GM23338 (cell line): ENCODE results near the gene WAPL. TPM values are rescaled to one million over a fixed set of nuclear protein-coding genes. Genes with fewer than 3 reads are reported as not detected.

ENCODE experiments used
- ATAC-seq: fragments of 200-7000 bp; cut with Tn5 transposase; 3 replicates; pipeline ENCODE4 v1.9.1; 2020
- DNase-seq: peaks from one replicate; pipeline ENCODE4 v3.0.0-alpha.2; 2015; ENCODE audit warnings: low spot score
- H2AFZ ChIP-seq: fragments of 200-600 bp; sonication (generic); 2 replicates; pipeline ENCODE4 v1.8.0; 2016; ENCODE audit warnings: antibody characterized with exemption, mild to moderate bottlenecking, moderate library complexity
- H3F3A ChIP-seq: fragments of 200-600 bp; sonication (generic); replicated peaks from 2 replicates; pipeline ENCODE4 v1.8.0; 2017; ENCODE audit warnings: antibody characterized with exemption, mixed run types, low read depth
- H3K27ac ChIP-seq: fragments of 200-600 bp; sonication (generic); 2 replicates; pipeline ENCODE4 v1.6.1; 2016; ENCODE audit warnings: low read depth
- H3K27me3 ChIP-seq: fragments of 200-600 bp; sonication (generic); 2 replicates; pipeline ENCODE4 v1.8.0; 2016; ENCODE audit warnings: mild to moderate bottlenecking, mixed run types, moderate library complexity; ENCODE audit not compliant: insufficient read depth
- H3K36me3 ChIP-seq: fragments of 200-600 bp; sonication (generic); 2 replicates; pipeline ENCODE4 v1.8.0; 2016; ENCODE audit warnings: mild to moderate bottlenecking; ENCODE audit not compliant: insufficient read depth
- H3K4me1 ChIP-seq: fragments of 200-600 bp; sonication (generic); 2 replicates; pipeline ENCODE4 v1.8.0; 2016; ENCODE audit warnings: mild to moderate bottlenecking, moderate library complexity; ENCODE audit not compliant: insufficient read depth
- H3K4me2 ChIP-seq: fragments of 200-600 bp; sonication (generic); 2 replicates; pipeline ENCODE4 v1.7.1; 2017; ENCODE audit warnings: mixed run types
- H3K4me3 ChIP-seq: fragments of 200-600 bp; sonication (generic); 2 replicates; pipeline ENCODE4 v1.6.1; 2016; ENCODE audit warnings: mixed run types
- H3K79me2 ChIP-seq: fragments of 200-600 bp; sonication (generic); replicated peaks from 2 replicates; pipeline ENCODE4 v1.8.0; 2017; ENCODE audit warnings: mild to moderate bottlenecking; ENCODE audit not compliant: insufficient read depth
- H3K9me2 ChIP-seq: fragments of 200-600 bp; sonication (generic); 2 replicates; pipeline ENCODE4 v1.8.0; 2017; ENCODE audit not compliant: insufficient read depth
- H4K20me1 ChIP-seq: fragments of 200-600 bp; sonication (generic); replicated peaks from 2 replicates; pipeline ENCODE4 v1.8.0; 2017; ENCODE audit warnings: mild to moderate bottlenecking; ENCODE audit not compliant: insufficient read depth
- H3K27ac Mint-ChIP-seq: 2 replicates; pipeline ENCODE4 v1.8.0; 2020; ENCODE audit warnings: inconsistent platforms, mild to moderate bottlenecking, moderate library complexity, mixed read lengths
- H3K27me3 Mint-ChIP-seq: 3 replicates; pipeline ENCODE4 v1.8.0; 2022; ENCODE audit warnings: low read depth, mild to moderate bottlenecking, moderate library complexity, mixed read lengths, inconsistent platforms; ENCODE audit not compliant: insufficient read depth, poor library complexity
- H3K36me3 Mint-ChIP-seq: 3 replicates; pipeline ENCODE4 v1.8.0; 2021; ENCODE audit warnings: low read depth, mild to moderate bottlenecking, inconsistent platforms, moderate library complexity, mixed read lengths
- H3K4me1 Mint-ChIP-seq: 3 replicates; pipeline ENCODE4 v1.8.0; 2020; ENCODE audit warnings: mild to moderate bottlenecking, inconsistent platforms, mixed read lengths
- H3K4me3 Mint-ChIP-seq: 3 replicates; pipeline ENCODE4 v1.8.0; 2021; ENCODE audit warnings: moderate library complexity, mild to moderate bottlenecking, inconsistent platforms, mixed read lengths
- H3K9me3 Mint-ChIP-seq: 3 replicates; pipeline ENCODE4 v1.8.0; 2020; ENCODE audit warnings: moderate library complexity, mild to moderate bottlenecking, inconsistent platforms, mixed read lengths
- EZH2phosphoT487 ChIP-seq: fragments of 200-600 bp; sonication (generic); IDR thresholded peaks from one replicate; pipeline ENCODE4 v1.8.1; 2018; ENCODE audit warnings: antibody characterized with exemption; ENCODE audit not compliant: unreplicated experiment
- JUNB ChIP-seq: IDR thresholded peaks from one replicate; pipeline ENCODE4 v1.6.1; 2016; ENCODE audit warnings: antibody characterized with exemption; ENCODE audit not compliant: unreplicated experiment
- NANOG ChIP-seq: IDR thresholded peaks from 2 replicates; pipeline ENCODE4 v1.6.1; 2016; ENCODE audit warnings: antibody characterized with exemption, borderline replicate concordance
- ZNF114 ChIP-seq: fragments of 250-450 bp; sonication (Bioruptor Pico); IDR thresholded peaks from 2 replicates; pipeline ENCODE4 v1.5.0; 2020; ENCODE audit warnings: mild to moderate bottlenecking, moderate library complexity
- ZNF331 ChIP-seq: fragments of 250-450 bp; sonication (Bioruptor Pico); IDR thresholded peaks from 2 replicates; pipeline ENCODE4 v1.5.0; 2020; ENCODE audit warnings: low read depth, mild to moderate bottlenecking, moderate library complexity
- ZNF462 ChIP-seq: fragments of 250-450 bp; sonication (Bioruptor Pico); IDR thresholded peaks from 2 replicates; pipeline ENCODE4 v1.5.0; 2020; ENCODE audit warnings: mild to moderate bottlenecking, moderate library complexity
- polyA plus RNA-seq: library from polyadenylated mRNA; unstranded; fragments of >200 nt; fragmentation: Nextera tagmentation; extraction: Ambion mirVana; gene quantifications from 2 replicates; pipeline ENCODE4 v1.2.1, GENCODE V29; 2016
- total RNA-seq: library from RNA; depleted of rRNA; stranded (reverse); fragments of >200 nt; shearing (Covaris generic); gene quantifications from 2 replicates; pipeline ENCODE4 v1.2.3, GENCODE V29; 2014

Gene WAPL
- total and polyA plus RNA-seq, 2 experiments from 2014 or later: 25.2 to 60.8 TPM

- Mint-ChIP-seq H3K36me3 (no peaks in the 10 kb centered on the region; the same call in 2 of the 3 replicates), H3K27me3 (no peaks in the 10 kb centered on the region)
Measured at GRCh38 chr10:86556532-86556931, 34.9 kb upstream of the WAPL start.

More at GRCh38 chr10:86556532-86556931, 34.9 kb upstream of the WAPL start:
- no peaks in the 10 kb centered on the region for H3K9me2 ChIP-seq
- TF ChIP-seq EZH2phosphoT487 (no peak), JUNB (no peak), ZNF462 (CRISPR knock-in tag) (no peak), ZNF114 (no peak), ZNF331 (no peak), NANOG (no peak)
- Mint-ChIP-seq H3K4me1 (peaks cover 14% of the 10 kb centered on the region; the same call in 2 of the 3 replicates), H3K9me3 (no peaks in the 10 kb centered on the region), H3K4me3 (no peak overlapping the region), H3K27ac (no peak overlapping the region)
- no peaks in the 10 kb centered on the region for H3K79me2 ChIP-seq
- no peaks in the 10 kb centered on the region for H3K36me3 ChIP-seq
- H4K20me1 ChIP-seq: no peaks in the 10 kb centered on the region
- peak overlapping the region; percentile 38; the same call in 1 of the 2 replicates for H2AFZ ChIP-seq
- DNase-seq: no peak
- peaks cover 8% of the 10 kb centered on the region; the same call in 1 of the 2 replicates for H3K4me1 ChIP-seq
- no peaks in the 10 kb centered on the region for H3F3A ChIP-seq
- no peaks in the 10 kb centered on the region for H3K27me3 ChIP-seq
- no peak for ATAC-seq
- H3K4me3 ChIP-seq: no peak overlapping the region
- H3K27ac ChIP-seq: no peak overlapping the region
- no peak overlapping the region for H3K4me2 ChIP-seq
